SK-N-SH treated with all-trans-retinoic acid at 6 μM for 48 hours (cell line): Measurements from ENCODE around the gene RAB11FIP3.

Experiments used
- ARNTL ChIP-seq: fragments of 450-650 bp; formaldehyde crosslinking; IDR thresholded peaks from 2 replicates; pipeline ENCODE4 v1.5.0; 2020; ENCODE audit warnings: low read depth, mild to moderate bottlenecking, moderate library complexity, borderline replicate concordance
- BACH2 ChIP-seq: fragments of 250-450 bp; sonication (Bioruptor Pico); IDR thresholded peaks from 2 replicates; pipeline ENCODE4 v1.9.0; 2021; ENCODE audit warnings: mild to moderate bottlenecking, borderline replicate concordance
- CREB5 ChIP-seq: fragments of 250-450 bp; sonication (Bioruptor Pico); IDR thresholded peaks from 2 replicates; pipeline ENCODE4 v1.5.1; 2020; ENCODE audit warnings: low read depth, mild to moderate bottlenecking, moderate library complexity
- CSDC2 ChIP-seq: fragments of 250-450 bp; sonication (Bioruptor Pico); IDR thresholded peaks from 2 replicates; pipeline ENCODE4 v1.5.0; 2020; ENCODE audit warnings: mild to moderate bottlenecking, moderate library complexity
- ESRRG ChIP-seq: fragments of 250-450 bp; sonication (Bioruptor Pico); IDR thresholded peaks from 2 replicates; pipeline ENCODE4 v1.6.1; 2021; ENCODE audit warnings: mild to moderate bottlenecking
- POU6F1 ChIP-seq: fragments of 250-450 bp; sonication (Bioruptor Pico); IDR thresholded peaks from 2 replicates; pipeline ENCODE4 v1.8.0; 2021; ENCODE audit warnings: low read depth, mild to moderate bottlenecking, moderate library complexity, borderline replicate concordance
- PPARA ChIP-seq: fragments of 250-450 bp; sonication (Bioruptor Pico); IDR thresholded peaks from 2 replicates; pipeline ENCODE4 v1.5.0; 2020; ENCODE audit warnings: mild to moderate bottlenecking, borderline replicate concordance
- RARB ChIP-seq: fragments of 250-450 bp; sonication (Bioruptor Pico); IDR thresholded peaks from 2 replicates; pipeline ENCODE4 v1.8.0; 2021; ENCODE audit warnings: mild to moderate bottlenecking, moderate library complexity
- SNAI2 ChIP-seq: fragments of 250-450 bp; sonication (Bioruptor Pico); IDR thresholded peaks from 2 replicates; pipeline ENCODE4 v1.5.0; 2020; ENCODE audit warnings: mild to moderate bottlenecking, moderate library complexity
- ZC3H10 ChIP-seq: fragments of 250-450 bp; sonication (Bioruptor Pico); IDR thresholded peaks from 2 replicates; pipeline ENCODE4 v1.5.1; 2021; ENCODE audit warnings: mild to moderate bottlenecking, moderate library complexity
- ZFP3 ChIP-seq: fragments of 250-450 bp; sonication (Bioruptor Pico); IDR thresholded peaks from 2 replicates; pipeline ENCODE4 v1.5.0; 2020; ENCODE audit warnings: mild to moderate bottlenecking, moderate library complexity
- TF ChIP-seq, protein P1 (sequence below): fragments of 250-450 bp; sonication (Bioruptor Pico); IDR thresholded peaks from 2 replicates; pipeline ENCODE4 v1.8.0; 2020; ENCODE audit warnings: mild to moderate bottlenecking, moderate library complexity, borderline replicate concordance
- TF ChIP-seq, protein P2 (sequence below): fragments of 250-450 bp; sonication (Bioruptor Pico); IDR thresholded peaks from 2 replicates; pipeline ENCODE4 v1.5.1; 2021; ENCODE audit warnings: mild to moderate bottlenecking, moderate library complexity

- TF ChIP-seq BACH2 (CRISPR knock-in tag): no peak
- TF ChIP-seq PPARA (CRISPR knock-in tag): no peak
- no peak for TF ChIP-seq CSDC2 (CRISPR knock-in tag)
- TF ChIP-seq ARNTL (CRISPR knock-in tag): no peak
- no peak for TF ChIP-seq ZFP3 (CRISPR knock-in tag)
- TF ChIP-seq RARB (CRISPR knock-in tag): no peak
- TF ChIP-seq, protein P1, sequence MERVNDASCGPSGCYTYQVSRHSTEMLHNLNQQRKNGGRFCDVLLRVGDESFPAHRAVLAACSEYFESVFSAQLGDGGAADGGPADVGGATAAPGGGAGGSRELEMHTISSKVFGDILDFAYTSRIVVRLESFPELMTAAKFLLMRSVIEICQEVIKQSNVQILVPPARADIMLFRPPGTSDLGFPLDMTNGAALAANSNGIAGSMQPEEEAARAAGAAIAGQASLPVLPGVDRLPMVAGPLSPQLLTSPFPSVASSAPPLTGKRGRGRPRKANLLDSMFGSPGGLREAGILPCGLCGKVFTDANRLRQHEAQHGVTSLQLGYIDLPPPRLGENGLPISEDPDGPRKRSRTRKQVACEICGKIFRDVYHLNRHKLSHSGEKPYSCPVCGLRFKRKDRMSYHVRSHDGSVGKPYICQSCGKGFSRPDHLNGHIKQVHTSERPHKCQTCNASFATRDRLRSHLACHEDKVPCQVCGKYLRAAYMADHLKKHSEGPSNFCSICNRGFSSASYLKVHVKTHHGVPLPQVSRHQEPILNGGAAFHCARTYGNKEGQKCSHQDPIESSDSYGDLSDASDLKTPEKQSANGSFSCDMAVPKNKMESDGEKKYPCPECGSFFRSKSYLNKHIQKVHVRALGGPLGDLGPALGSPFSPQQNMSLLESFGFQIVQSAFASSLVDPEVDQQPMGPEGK (CRISPR knock-in tag): no peak
- TF ChIP-seq CREB5 (CRISPR knock-in tag): no peak
- no peak for TF ChIP-seq SNAI2 (CRISPR knock-in tag)
- TF ChIP-seq ZC3H10: no peak
- TF ChIP-seq, protein P2, sequence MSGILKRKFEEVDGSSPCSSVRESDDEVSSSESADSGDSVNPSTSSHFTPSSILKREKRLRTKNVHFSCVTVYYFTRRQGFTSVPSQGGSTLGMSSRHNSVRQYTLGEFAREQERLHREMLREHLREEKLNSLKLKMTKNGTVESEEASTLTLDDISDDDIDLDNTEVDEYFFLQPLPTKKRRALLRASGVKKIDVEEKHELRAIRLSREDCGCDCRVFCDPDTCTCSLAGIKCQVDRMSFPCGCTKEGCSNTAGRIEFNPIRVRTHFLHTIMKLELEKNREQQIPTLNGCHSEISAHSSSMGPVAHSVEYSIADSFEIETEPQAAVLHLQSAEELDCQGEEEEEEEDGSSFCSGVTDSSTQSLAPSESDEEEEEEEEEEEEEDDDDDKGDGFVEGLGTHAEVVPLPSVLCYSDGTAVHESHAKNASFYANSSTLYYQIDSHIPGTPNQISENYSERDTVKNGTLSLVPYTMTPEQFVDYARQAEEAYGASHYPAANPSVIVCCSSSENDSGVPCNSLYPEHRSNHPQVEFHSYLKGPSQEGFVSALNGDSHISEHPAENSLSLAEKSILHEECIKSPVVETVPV (CRISPR knock-in tag): no peak
- no peak for TF ChIP-seq POU6F1 (CRISPR knock-in tag)
- TF ChIP-seq ESRRG: no peak
These were observed 46.7 kb downstream of the RAB11FIP3 start for GRCh38 chr16:472199-472504.
